Stimulated activated CD8-positive, alpha-beta memory T cell treated with anti-CD3 and anti-CD28 coated beads, Interleukin-4, amount 100 ng/mL, for 48 hours (primary cell): ENCODE results near the gene JADE2.
A peak's percentile ranks its signal among the peaks of the same experiment; 100 is the strongest.
"Not testable (repeated sequence)": the region's sequence is repeated elsewhere in the genome, so short reads cannot be mapped to it uniquely, and the experiment has no call there.

Experiments
- DNase-seq: peaks from one replicate; pipeline ENCODE4 v3.0.0-alpha.2; 2020

Gene JADE2

GRCh38 chr5:134553821-134554267 is 28.4 kb downstream of the JADE2 start:
- no peak for DNase-seq

DNA sequence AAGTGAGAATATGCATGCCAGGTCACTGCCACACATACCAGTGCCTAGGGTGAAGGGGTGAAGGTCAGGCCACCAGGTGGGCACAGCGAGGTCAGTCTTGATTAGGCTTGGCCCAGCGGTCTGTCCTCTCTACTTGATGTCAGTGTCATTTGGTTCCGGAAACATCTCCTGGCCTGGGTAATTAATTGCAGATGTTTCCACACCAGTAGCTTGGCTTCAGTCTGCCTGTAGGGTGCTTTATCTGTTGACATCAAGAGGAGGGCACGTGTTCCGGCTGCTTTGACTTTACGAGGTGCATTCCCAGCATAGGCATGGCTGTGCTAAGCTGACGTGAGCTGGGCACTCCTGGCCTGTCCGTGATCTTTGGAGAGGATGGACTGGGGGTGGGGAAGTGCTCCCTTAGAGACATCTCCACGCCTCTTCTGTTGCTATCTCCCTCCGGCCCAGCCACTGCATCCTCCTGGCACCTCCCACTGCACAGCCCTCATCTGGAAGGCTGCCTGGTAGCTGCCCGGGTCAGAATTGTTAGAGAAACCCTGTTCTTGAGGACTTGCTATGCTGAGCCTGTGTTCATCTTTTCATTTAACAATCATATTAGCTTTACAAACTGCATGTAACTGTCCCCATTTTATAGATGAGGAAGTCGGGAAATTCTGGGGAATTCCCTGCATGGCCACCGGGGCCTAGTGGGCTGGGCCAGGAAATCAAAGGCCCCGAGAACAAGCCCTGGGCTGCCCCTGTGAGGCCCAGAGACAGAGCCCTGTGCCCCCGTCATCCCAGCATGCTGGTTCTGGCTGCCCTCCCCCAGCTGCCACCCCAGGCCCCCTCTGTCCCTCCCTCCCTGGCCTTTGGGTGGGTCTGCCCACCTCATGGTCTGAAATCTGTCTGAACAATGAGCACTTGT is 29.1 kb downstream of the JADE2 start:
- peak; percentile 67 for DNase-seq

DNA sequence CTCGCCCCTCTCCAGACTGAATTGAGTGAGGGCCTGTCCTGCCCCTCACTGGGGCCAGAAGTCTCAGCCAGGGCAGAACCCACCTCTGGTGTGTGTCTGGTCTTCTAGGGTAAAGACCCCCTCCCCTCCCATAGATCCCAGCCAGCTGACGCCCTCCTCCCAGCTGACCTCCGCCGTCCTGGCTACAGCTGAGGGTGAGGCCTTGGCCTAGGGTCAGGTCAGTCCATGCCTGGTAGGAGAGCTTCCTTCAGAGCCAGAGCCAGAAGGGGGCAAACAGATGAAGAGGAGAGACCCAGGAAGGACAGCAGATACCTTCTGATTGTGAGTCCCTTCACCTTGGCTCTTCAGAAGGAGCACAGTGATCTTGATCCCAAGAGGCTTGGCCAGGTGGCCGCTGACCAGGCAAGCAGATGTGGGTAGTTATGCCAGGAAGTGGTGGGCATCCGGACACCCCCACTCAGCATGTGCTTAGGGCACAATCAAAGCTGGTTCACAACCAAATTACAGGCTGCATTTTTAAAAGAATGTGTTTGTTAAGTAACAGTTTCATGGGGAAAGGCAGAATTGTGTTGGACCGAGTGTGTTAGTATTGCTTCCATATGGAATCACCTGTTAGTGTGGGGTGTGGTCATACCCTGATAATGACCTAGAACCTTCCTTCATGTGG is 29.9 kb downstream of the JADE2 start:
- DNase-seq = peak; percentile 43

DNA sequence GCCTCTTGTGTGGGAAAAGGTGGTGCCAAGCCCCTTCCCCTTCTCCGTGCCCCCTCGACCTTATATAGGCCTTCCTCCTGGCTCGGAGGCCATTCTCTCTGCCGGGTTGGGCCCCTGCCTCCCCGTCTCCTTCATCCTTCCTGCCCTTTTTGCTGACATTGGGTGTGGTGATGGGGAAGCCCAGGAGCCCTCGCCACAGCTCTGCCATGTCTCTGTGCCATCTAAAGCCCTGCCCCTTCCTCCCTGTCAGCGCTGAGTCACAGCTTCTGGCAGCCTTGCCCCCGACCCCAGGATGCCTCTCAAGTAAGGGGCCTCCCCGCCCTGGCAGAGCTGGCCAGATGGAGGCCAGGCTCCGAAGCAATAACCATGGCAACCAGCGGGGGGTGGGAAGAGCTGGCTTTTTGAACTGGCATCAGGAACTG is 30.4 kb downstream of the JADE2 start:
- peak; percentile 90 for DNase-seq

- DNase-seq = not testable (repeated sequence)
Measured at GRCh38 chr5:134556588-134556987, 31.1 kb downstream of the JADE2 start.

DNA sequence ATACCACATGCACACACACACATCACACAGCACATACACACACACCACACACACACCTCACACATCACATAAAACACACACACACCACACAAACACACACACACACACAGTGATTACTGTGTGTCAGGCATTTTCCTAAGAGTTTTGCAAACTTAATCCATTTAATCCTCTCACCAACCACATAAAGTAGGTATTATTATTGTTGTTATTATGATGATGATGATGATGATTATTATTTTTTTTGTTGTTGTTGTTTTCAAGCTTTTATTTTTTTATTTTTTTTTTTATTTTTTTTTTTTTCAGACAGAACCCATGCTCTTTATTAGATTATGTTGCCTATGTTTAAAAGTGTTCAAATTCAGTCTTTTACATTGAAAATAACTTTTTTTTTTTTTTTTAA is 31.5 kb downstream of the JADE2 start:
- DNase-seq = no peak

GRCh38 chr5:134559672-134560071 is 34.2 kb downstream of the JADE2 start:
- no peak for DNase-seq

GRCh38 chr5:134560698-134561097 is 35.2 kb downstream of the JADE2 start:
- no peak for DNase-seq

DNA sequence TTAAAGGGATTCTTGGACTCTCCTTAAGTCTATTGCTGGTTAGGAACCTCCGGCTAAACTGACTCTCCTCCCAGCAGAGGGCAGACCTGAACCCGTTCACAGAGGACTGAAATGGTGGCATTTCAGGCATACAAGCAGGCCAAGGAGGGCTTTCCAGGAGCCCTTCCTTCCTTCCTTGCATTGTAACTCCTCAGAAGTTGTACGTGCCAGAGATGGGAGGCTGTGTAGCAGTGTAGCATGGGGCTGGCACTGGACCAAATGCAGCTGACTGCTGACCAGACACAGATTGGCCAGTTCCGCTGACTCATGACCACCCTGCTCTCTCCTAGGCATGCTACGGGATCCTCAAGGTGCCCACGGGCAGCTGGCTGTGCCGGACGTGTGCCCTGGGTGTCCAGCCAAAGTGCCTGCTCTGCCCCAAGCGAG is 36.4 kb downstream of the JADE2 start:
- no peak for DNase-seq

- DNase-seq = no peak
Measured at GRCh38 chr5:134563221-134563620, 37.8 kb downstream of the JADE2 start.

- no peak for DNase-seq
Measured at GRCh38 chr5:134563962-134564361, 38.5 kb downstream of the JADE2 start.

DNA sequence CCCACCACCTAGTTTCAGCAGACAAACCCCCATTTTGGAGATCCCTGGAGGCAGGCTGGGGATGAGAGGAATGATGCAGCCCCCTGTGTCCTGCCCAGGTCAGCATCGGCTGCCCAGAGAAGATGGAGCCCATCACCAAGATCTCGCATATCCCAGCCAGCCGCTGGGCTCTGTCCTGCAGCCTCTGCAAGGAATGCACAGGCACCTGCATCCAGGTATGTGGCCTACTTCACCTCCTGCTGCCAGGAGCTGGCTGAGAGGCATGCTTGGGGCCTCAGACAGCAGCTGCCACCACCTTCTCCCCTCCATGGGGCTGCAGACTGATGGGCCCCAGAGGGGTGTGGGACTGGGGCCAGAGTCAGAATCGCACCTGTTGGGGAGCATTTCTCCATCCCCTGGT is 38.9 kb downstream of the JADE2 start:
- no peak for DNase-seq

DNA sequence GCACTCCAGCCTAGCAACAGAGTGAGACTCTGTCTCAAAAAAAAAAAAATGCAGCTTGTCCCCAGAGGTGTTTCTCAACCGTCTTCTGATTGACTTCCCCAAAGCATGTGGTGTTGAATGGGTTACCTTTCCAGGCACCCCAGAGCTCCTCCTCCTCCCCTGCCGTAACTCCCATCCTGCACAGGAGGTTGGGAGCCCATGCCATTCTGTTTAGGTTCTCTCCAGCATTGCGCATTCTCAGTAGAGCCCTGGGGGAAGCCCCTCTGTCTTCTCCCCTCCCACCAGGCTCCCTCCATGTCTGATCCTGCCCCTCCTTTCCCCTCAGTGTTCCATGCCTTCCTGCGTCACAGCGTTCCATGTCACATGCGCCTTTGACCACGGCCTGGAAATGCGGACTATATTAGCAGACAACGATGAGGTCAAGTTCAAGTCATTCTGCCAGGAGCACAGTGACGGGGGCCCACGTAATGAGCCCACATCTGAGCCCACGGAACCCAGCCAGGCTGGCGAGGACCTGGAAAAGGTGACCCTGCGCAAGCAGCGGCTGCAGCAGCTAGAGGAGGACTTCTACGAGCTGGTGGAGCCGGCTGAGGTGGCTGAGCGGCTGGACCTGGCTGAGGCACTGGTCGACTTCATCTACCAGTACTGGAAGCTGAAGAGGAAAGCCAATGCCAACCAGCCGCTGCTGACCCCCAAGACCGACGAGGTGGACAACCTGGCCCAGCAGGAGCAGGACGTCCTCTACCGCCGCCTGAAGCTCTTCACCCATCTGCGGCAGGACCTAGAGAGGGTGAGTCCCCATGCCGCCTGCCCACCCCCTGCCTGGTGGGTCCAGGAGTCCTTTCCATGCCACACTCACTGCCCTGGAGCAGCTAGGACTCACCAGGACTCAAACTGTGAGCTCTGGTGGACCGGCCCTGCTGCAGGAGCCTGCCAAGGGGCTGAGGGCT is 40.6 kb downstream of the JADE2 start:
- no peak for DNase-seq

DNA sequence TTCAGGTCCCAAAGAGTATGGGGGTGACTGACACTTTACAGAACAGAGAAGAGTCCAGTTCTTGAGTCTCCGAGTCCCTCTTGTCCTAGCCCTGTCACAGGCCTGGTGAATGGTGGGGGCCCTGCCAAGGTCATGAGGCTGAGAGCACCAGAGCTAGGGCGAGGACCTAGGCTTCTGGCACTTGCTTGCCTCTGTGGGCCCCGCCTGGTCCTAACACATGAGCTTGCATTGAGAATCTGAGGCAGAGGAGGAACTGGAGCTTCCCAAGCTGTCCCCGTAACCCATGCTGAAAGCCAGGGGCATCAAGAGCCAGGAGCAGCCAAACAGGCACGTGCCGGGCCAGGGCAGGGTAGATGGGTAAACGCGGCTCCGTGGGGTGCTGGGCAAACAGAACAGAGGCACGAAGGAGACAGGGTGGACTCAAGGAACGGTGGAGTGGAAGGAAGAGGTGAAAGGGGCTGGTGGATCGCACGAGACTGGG is 41.3 kb downstream of the JADE2 start:
- no peak for DNase-seq

GRCh38 chr5:134567641-134568336 is 42.3 kb downstream of the JADE2 start:
- no peak for DNase-seq

DNA sequence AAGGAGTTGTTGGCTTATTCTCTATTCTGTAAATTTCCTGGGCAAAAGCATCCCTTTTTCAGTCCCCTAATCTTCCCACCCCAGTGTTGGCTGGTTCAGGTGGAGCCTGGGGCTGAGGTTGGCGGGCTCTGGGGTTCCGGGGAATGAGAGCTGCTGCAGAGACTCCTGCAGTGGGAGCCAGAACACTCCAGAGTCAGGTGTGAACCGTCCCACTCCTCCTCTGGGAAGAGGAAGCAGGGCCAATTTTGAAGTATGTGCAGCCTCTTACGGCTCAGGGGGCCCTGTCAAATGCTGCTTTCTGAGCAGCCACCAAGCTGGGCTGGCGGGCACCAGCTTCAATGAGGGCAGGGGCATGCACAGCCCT is 42.8 kb downstream of the JADE2 start:
- no peak for DNase-seq

- DNase-seq = no peak
Measured at GRCh38 chr5:134568761-134569695, 43.6 kb downstream of the JADE2 start.

GRCh38 chr5:134569758-134570364 is 44.4 kb downstream of the JADE2 start:
- no peak for DNase-seq

- no peak for DNase-seq
Measured at GRCh38 chr5:134570365-134570758, 44.9 kb downstream of the JADE2 start.

DNA sequence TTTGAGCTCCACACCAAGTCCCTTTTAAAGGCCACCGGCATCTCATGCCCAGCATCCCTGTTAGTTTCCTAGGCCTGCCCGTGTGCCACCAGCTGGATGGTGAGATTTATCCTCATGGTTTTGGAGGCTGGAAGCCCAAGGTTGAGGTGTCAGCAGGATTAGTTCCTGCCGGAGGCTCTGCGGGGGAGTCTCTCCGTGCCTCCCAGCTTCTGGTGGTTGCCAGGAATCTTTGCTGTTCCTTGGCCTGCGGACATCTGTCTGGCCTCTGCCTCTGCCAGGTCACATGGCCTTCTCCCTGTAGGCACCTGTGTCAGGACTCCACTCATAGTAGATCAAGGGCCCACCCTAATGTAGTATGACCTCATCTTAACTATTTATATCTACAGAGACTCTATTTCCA is 45.4 kb downstream of the JADE2 start:
- DNase-seq = no peak
